ENCODE data around the gene EBF3. TPM values are rescaled to one million over a fixed set of nuclear protein-coding genes. Genes with fewer than 3 reads are reported as not detected.

Gene EBF3
- total and polyA plus RNA-seq, 11 donors: 3.6 to 8.8 (median 5.4) TPM

GRCh38 chr10:129945526-129945925 lies 18.5 kb downstream of the EBF3 start:
- H3K36me3 ChIP-seq: no peaks in the 10 kb centered on the region
- 46 to 60% (median 50%) methylated on average over 8 of the region's 8 CpGs for WGBS, 4 donors
- no peak for ATAC-seq
- intact Hi-C loops (cut with DNase I): loop anchor here in 1 of 10 donors (5.0 kb wide), 1 partner anchor 53 kb away; no protein-coding TSS in a partner anchor
- peaks cover 3 to 92% (median 63%) of the 10 kb centered on the region in 12 donors for H3K4me1 ChIP-seq
- H3K27ac ChIP-seq: peak overlapping the region; percentile 66 to 95 (median 87)
- TF ChIP-seq CTCF (IDR thresholded peaks at IDR 0.05) (no peak), POLR2A (IDR thresholded peaks at IDR 0.05) (no peak)
- H3K27me3 ChIP-seq: peaks cover 0 to 6% (median 0%) of the 10 kb centered on the region in 9 donors
- H3K9me3 ChIP-seq: no peaks in the 10 kb centered on the region
- peak overlapping the region in 9 of 12 donors; percentile 15 to 42 (median 31) for H3K4me3 ChIP-seq
- no peak for DNase-seq

GRCh38 chr10:129945064-129945463 lies 19.0 kb downstream of the EBF3 start:
- H3K27ac ChIP-seq: peak overlapping the region; percentile 66 to 95 (median 87)
- ATAC-seq (peak in 2 of 4 donors; percentile 21 to 38), DNase-seq (peak in 1 of 5 donors; percentile 34)
- intact Hi-C loops (cut with DNase I): loop anchor here in 1 of 10 donors (5.0 kb wide), 1 partner anchor 53 kb away; no protein-coding TSS in a partner anchor
- H3K27me3 ChIP-seq: peaks cover 0 to 6% (median 0%) of the 10 kb centered on the region in 9 donors
- H3K4me1 ChIP-seq: peaks cover 0 to 92% (median 63%) of the 10 kb centered on the region in 12 donors
- no peaks in the 10 kb centered on the region for H3K9me3 ChIP-seq
- no peak for TF ChIP-seq CTCF (IDR thresholded peaks at IDR 0.05)
- TF ChIP-seq POLR2A (IDR thresholded peaks at IDR 0.05): no peak
- H3K36me3 ChIP-seq: no peaks in the 10 kb centered on the region
- WGBS, 4 donors: 46 to 53% (median 50%) methylated on average over 6 of the region's 6 CpGs
- peak overlapping the region in 8 of 12 donors; percentile 15 to 42 (median 30) for H3K4me3 ChIP-seq

- Histone ChIP-seq H3K9me3 (no peaks in the 10 kb centered on the region), H3K27ac (peak overlapping the region in 8 of 12 donors; percentile 25 to 77 (median 40)), H3K27me3 (peaks cover 0 to 6% (median 0%) of the 10 kb centered on the region in 9 donors), H3K4me3 (no peak overlapping the region), H3K4me1 (peaks cover 0 to 91% (median 66%) of the 10 kb centered on the region in 12 donors), H3K36me3 (no peaks in the 10 kb centered on the region)
- no peak for ATAC-seq
- intact Hi-C loops (cut with DNase I): loop anchor here in 1 of 10 donors (5.0 kb wide), 1 partner anchor 57 kb away; no protein-coding TSS in a partner anchor
- no peak for TF ChIP-seq CTCF (IDR thresholded peaks at IDR 0.05)
- TF ChIP-seq POLR2A (IDR thresholded peaks at IDR 0.05): no peak
- no peak for DNase-seq
- 85 to 88% (median 85%) methylated on average over 8 of the region's 8 CpGs for WGBS, 4 donors
These were observed 19.6 kb downstream of the EBF3 start for GRCh38 chr10:129944456-129944855.

- Histone ChIP-seq H3K4me1 (peaks cover 0 to 91% (median 65%) of the 10 kb centered on the region in 12 donors), H3K4me3 (no peak overlapping the region), H3K9me3 (no peaks in the 10 kb centered on the region), H3K27me3 (no peaks in the 10 kb centered on the region), H3K36me3 (peaks cover 0 to under 1% (median 0%) of the 10 kb centered on the region in 9 donors), H3K27ac (peak overlapping the region in 7 of 12 donors; percentile 0 to 65 (median 25))
- intact Hi-C loops (cut with DNase I): loop anchor here in 1 of 10 donors (5.0 kb wide), 1 partner anchor 56 kb away; no protein-coding TSS in a partner anchor
- ATAC-seq (no peak), DNase-seq (peak in 2 of 5 donors; percentile 45 to 52)
- TF ChIP-seq POLR2A (IDR thresholded peaks at IDR 0.05) (no peak), CTCF (IDR thresholded peaks at IDR 0.05) (no peak)
- 57 to 70% (median 63%) methylated on average over 12 of the region's 12 CpGs for WGBS, 4 donors
These were observed 20.9 kb downstream of the EBF3 start for GRCh38 chr10:129942936-129943715.
